Hematopoietic multipotent progenitor cell treated with erythropoietin and hydrocortisone succinate and interleukin-3 and kit ligand, for 17 days (in vitro differentiated cells): Measurements from ENCODE around the gene NEK11.

Experiments used
- DNase-seq: peaks from one replicate; pipeline ENCODE4 v3.0.0-alpha.2; 2015; ENCODE audit warnings: low spot score

NEK11 gene

DNA sequence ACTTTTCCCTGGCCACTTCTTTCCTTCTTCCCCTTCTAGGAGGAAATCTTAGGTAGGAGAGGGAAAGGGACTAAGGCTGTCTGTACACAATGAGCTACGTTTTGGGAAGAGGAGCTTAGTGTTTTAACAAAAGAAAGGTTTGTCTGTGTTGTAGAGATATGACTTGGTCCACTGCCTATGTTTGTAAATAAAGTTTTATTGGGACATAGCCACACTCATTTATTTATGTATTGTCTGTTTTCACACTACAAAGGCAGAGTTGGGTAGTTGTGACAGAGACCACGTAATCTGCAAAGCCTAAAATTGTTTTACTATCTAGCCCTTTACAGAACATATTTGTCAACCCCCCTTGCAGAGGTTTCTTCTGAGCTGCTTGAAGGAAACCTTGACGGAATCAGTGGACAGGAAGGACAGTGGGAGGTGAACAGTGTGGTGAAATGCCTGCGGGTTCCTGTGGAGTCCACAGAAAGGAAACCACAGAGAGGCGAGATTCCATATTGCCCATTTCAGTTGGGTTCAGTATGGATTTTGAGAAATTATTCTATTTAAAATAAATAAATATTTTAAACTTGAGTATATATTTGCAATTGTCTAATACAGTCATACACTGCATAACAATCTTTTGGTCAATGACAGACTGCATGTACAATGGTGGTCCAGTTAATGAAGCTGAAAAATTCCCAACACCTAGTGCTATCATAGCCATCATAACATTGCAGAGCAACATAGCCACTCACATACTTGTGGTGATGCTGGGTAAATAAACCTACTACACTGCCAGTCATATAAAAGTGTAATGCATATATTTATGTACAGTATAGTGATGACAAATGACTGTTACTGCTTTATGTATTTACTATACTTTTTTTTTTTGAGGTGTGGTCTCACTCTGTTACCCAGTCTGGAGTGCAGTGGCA, 197.0 kb downstream of the NEK11 start:
- no peak for DNase-seq

GRCh38 chr3:131224886-131225550, 198.3 kb downstream of the NEK11 start:
- no peak for DNase-seq

DNA sequence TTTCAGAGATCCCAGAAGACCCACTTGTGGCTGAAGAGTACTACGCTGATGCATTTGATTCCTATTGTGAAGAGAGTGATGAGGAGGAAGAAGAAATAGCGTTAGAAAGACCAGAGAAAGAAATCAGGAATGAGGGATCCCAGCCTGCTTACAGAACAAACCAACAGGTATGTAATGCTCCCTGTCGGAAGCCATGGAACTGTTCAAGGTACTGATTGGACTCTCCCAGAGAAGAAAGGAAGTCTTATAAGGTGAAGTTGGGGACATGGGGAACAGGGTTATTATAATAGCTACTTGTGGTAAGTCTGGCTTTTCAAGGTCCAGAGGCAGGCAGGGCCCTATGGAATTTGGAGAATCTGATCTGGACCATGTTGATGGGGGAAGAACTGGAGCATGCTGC, 201.8 kb downstream of the NEK11 start:
- no peak for DNase-seq

DNA sequence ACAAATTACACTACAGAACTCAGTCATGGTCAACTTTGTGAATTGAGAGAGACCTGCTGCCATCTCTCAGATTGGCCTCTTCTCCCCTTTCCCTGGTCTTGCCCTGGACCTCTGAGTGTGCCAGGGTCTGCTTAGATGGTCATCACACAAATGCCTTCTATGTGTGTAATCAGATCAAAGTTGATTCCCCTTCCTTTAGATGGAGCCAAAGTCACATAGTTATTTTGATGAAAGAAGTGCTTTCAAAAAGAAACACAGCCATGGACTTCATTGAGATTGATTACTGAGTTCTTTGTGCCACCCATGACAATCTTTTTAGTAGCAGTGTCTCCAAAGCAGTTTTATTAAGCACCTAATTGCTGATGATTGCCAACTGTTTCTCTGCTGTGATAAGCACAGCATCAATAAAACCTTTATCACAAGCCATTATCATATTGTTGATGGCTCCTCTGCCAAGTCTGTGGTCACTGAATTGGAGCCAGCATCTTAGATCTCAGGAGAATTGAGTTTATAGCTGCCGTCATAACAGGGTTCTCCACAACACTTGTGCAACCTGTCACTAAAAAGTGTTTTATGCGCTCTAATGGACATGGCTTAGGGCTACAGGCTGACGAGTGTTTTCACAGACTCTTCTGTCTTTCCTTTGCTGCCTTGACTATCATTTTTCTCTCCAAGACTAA, 205.2 kb downstream of the NEK11 start:
- DNase-seq = no peak

- DNase-seq = no peak
Measured at GRCh38 chr3:131232711-131233267, 206.1 kb downstream of the NEK11 start.

- no peak for DNase-seq
Measured at GRCh38 chr3:131233900-131234668, 207.4 kb downstream of the NEK11 start.

DNA sequence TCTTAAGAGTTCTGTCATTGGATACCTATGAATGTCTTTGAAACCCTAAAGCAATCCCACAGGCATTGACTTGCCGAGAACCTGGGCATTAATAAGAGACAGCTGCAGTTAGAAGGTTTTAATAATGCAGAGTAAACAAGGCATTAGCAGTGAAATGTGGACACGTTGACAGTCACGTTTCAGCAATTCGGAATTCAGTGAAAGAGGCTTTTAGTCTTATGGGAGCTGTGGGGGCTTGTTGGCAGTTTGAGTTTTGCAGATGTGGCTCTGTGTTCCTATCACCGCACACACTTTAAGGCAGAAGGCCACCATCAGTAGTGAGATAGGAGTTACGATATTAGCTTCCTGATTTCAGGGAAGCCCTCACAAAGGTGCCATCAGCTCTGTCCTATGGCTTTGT, 209.7 kb downstream of the NEK11 start:
- no peak for DNase-seq

GRCh38 chr3:131238496-131238895, 211.8 kb downstream of the NEK11 start:
- no peak for DNase-seq

DNA sequence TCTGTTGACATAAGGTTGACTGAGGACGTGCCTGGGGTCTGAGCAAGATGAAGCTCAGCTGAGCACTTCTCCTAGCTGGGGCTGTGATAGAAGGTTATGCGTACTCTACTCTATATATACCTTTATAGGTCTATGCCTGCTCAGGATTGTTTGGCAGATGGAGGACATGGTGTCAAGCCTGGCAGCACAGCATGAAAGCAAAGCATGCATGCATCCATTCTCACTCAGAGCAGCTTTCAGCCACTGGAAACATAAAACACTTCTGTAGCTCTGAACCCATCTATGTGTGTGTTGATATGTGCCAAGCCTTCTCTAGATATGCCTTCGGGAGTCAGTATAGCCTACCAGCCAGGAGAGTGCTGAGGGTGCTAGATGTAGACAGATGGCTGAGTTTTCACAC, 212.6 kb downstream of the NEK11 start:
- no peak for DNase-seq

DNA sequence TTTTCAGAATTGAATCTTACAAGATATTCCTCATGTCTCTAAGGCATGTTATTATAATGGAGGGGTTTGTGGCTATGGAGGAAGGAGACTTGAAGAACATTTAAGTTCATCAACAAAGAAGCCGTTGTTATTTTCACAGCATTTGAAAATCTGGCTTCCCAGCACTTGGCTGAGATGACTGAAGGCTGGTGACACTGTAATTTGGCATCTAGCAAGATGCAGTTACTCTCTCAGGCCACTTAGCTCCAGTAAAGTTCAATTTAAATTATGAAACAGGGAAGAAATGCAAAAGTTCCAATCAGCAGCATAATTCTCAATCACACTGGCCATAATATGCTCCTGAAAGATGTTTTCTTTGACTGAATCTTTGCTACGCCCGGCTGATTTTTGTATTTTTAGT, 215.5 kb downstream of the NEK11 start:
- no peak for DNase-seq

DNA sequence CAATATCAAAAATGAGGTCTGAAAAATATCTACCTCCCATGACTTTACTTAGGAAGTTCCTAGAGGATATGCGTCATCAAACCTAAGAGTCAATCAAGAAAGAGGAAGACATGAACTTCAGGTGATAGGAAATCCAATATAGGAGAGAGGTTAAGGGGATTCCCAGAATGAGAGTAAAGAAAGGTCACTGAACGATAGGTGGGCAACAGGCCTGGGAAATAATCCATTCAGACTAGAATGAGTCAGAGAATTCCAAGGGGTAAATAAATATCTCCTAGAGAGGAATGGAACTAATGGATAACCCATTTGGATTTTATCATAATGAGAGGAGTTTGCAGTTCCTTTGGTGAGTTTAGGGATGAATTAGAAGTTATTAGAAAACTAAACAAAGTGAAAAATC, 223.8 kb downstream of the NEK11 start:
- no peak for DNase-seq

- DNase-seq = no peak
Measured at GRCh38 chr3:131260525-131260924, 233.8 kb downstream of the NEK11 start.

GRCh38 chr3:131261104-131261503, 234.4 kb downstream of the NEK11 start:
- no peak for DNase-seq

- DNase-seq = no peak
Measured at GRCh38 chr3:131275556-131275955, 248.9 kb downstream of the NEK11 start.

GRCh38 chr3:131277836-131278497, 251.3 kb downstream of the NEK11 start:
- DNase-seq = no peak

DNA sequence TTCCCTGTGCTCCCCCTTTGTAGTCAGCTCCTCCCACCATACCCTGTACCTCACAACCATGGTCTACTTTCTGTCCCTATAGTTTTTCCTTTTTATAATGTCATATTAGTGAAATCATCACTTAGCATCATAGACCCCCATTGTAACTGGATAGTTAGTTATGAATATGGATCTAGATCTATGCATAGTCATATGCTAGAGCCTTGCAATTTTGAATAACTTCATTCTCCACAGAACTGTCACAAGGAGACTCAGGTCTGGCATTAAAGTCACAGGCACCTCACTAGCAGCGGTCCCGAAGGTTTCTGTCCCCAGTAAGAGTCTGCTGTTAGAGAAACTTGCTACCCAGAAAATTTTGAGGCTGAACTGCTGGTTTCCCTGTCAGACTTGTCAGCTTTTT, 252.9 kb downstream of the NEK11 start:
- no peak for DNase-seq

GRCh38 chr3:131282379-131282778, 255.7 kb downstream of the NEK11 start:
- DNase-seq = no peak

DNA sequence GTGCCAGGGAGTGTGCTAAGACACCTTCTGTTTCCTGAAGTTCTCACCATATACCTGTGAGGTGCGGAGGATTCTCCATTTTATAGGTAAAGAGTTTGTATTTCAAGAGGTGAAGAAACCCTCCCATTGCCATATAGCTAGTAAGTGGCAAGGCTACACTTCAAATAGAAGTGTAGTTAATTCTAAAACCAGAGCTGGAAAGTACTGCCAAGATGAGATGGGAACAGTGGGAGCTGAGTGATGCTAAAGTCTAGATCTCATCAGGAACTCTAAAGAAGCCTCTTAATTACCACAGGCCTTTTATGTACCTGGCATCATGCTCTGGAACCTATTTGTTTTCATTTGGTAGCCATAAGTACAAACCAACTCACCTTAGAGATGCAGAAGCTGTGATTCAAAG, 256.3 kb downstream of the NEK11 start:
- no peak for DNase-seq

- DNase-seq = no peak
Measured at GRCh38 chr3:131283862-131284261, 257.2 kb downstream of the NEK11 start.

DNA sequence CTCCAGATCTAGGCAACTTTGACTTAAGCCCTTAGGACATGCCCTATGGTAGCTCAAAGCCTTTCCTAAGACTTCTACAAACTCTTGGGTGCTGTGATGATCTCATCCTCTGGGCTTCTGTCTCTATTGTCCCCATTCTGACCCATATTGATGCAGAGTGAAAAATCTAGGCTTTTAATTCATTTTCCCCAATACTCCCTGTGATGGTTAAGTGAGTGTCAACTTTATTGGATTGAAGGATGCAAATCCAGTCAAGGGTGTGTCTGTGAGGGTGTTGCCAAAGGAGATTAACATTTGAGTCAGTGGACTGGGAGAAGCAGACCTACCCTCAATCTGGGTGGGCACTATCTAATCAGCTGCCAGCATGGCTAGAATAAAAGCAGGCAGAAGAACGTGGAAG, 257.6 kb downstream of the NEK11 start:
- DNase-seq = no peak

DNA sequence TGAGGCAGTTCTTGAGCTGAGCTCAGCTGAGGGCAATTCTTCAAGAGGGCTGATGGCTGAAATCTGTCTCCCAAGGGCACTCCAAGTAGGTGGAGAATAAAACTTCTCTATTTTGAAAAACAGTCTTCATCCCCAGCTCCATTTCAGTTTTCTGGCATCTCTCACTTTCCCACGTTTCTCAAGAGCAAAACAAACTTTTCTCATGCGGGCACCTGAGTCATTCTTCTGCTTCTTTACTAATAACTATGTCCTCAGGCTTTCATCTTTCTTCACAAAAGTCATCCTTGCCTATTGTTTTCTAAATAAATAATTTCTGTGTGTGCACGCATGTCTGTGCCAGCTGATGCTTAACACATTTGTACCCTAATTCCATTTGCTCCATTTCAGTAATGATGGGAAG, 258.8 kb downstream of the NEK11 start:
- DNase-seq = no peak
